Gastrocnemius medialis (tissue), 4 donors: Measurements from ENCODE around the gene SPI1. TPM values are rescaled to one million over a fixed set of nuclear protein-coding genes. Genes with fewer than 3 reads are reported as not detected.

Experiments
- ATAC-seq, 2 donors: fragments of 150-250 bp; one replicate each; pipeline ENCODE4 v1.9.1; 2016
- DNase-seq, 2 donors: peaks; one replicate each; pipeline ENCODE4 v3.0.0-alpha.2; 2019
- H3K27ac ChIP-seq, 4 donors: fragments of 200-600 bp; sonication (generic); 1 replicate in 1 of 4; 2 replicates in 3 of 4; pipeline ENCODE4 v1.5.1; 2016 to 2018; ENCODE audit warnings: mild to moderate bottlenecking in 2 of 4, moderate library complexity in 1 of 4
- H3K27me3 ChIP-seq, 3 donors: fragments of 200-600 bp; sonication (generic) in 2 of 3; 1 replicate in 1 of 3; 2 replicates in 2 of 3; pipeline versions ENCODE4 v1.5.1 to v1.6.0; 2016 to 2019; ENCODE audit warnings: mild to moderate bottlenecking in 1 of 3, moderate library complexity in 1 of 3
- H3K36me3 ChIP-seq, 2 donors: fragments of 200-600 bp; sonication (generic) in 1 of 2; one replicate each; pipeline ENCODE4 v1.5.1; 2017 to 2018
- H3K4me1 ChIP-seq, 2 donors: fragments of 200-600 bp; sonication (generic) in 1 of 2; one replicate each; pipeline ENCODE4 v1.5.1; 2016 to 2017; ENCODE audit warnings: mild to moderate bottlenecking in 2 of 2
- H3K4me3 ChIP-seq, 4 donors: fragments of 200-600 bp; sonication (generic) in 3 of 4; 1 replicate in 1 of 4; 2 replicates in 3 of 4; pipeline ENCODE4 v1.5.1; 2016 to 2019; ENCODE audit warnings: mild to moderate bottlenecking in 2 of 4
- H3K9me3 ChIP-seq, 3 donors: fragments of 200-600 bp; sonication (generic) in 2 of 3; 1 replicate in 1 of 3; 2 replicates in 2 of 3; pipeline ENCODE4 v1.5.1; 2016 to 2019
- CTCF ChIP-seq, 5 experiments: fragments of 450-650 bp in 3 of 5; fragments of 200-600 bp in 2 of 5; sonication (generic) in 2 of 5; IDR thresholded peaks in 4 of 5; conservative IDR thresholded peaks in 1 of 5; 1 replicate in 4 of 5; 2 replicates in 1 of 5; pipeline ENCODE4 v1.5.1; 2016 to 2019; ENCODE audit warnings: antibody characterized with exemption in 5 of 5, mild to moderate bottlenecking in 3 of 5, moderate library complexity in 3 of 5
- POLR2A ChIP-seq, 2 donors: fragments of 450-650 bp; IDR thresholded peaks; one replicate each; pipeline ENCODE4 v1.6.1; 2017; ENCODE audit warnings: antibody characterized with exemption in 2 of 2, mild to moderate bottlenecking in 2 of 2, moderate library complexity in 2 of 2
- in situ Hi-C, 4 donors: fragments of 200-750 bp; cut with MboI; loops; one replicate each; pipeline versions ENCODE4 v1.15.0 to v1.8.0; 2017; ENCODE audit warnings: low sequenced_read_pairs in 4 of 4
- intact Hi-C: fragments of 100-400 bp; cut with DNase I; formaldehyde crosslinking; loops from one replicate; pipeline ENCODE4 v1.15.1; 2023; ENCODE audit warnings: low total_unique reads
- total RNA-seq, 4 donors: library from RNA; depleted of rRNA; stranded (reverse); fragments of >200 nt; gene quantifications; one replicate each; pipeline versions ENCODE4 v1.1.0 to v1.2.3, GENCODE V29; 2016

Gene SPI1
- total RNA-seq, 4 donors from 2014 or later: 0.44 to 7.0 (median 4.2) TPM

- ATAC-seq (peak; percentile 93 to 94), DNase-seq (peak; percentile 43 to 78)
- TF ChIP-seq CTCF (IDR thresholded peaks at IDR 0.05 in 4 of 5, conservative IDR thresholded peaks at IDR 0.05 in 1 of 5): peak in 3 of 5 experiments; percentile 9 to 16 (median 13)
- no peak for TF ChIP-seq POLR2A (IDR thresholded peaks at IDR 0.05)
- Histone ChIP-seq H3K4me3 (no peak overlapping the region), H3K9me3 (no peaks in the 10 kb centered on the region), H3K27ac (peak overlapping the region; percentile 67 to 82 (median 72)), H3K27me3 (no peaks in the 10 kb centered on the region), H3K4me1 (peaks cover 30 to 34% of the 10 kb centered on the region in 2 donors), H3K36me3 (no peaks in the 10 kb centered on the region)
- intact Hi-C loops: loop anchor here (1.0 kb wide), 1 partner anchor 25 kb away; no protein-coding TSS in a partner anchor
- in situ Hi-C loops: no loop called here
Observed at GRCh38 chr11:47329987-47330931, 48.1 kb downstream of the SPI1 start.

- Histone ChIP-seq H3K27ac (peak overlapping the region; percentile 67 to 82 (median 72)), H3K9me3 (no peaks in the 10 kb centered on the region), H3K4me3 (no peak overlapping the region), H3K27me3 (no peaks in the 10 kb centered on the region), H3K4me1 (peaks cover 31 to 34% of the 10 kb centered on the region in 2 donors), H3K36me3 (no peaks in the 10 kb centered on the region)
- in situ Hi-C loops (no loop called here), intact Hi-C loops (no loop called here)
- ATAC-seq (peak in 1 of 2 donors; percentile 29), DNase-seq (no peak)
- TF ChIP-seq CTCF (IDR thresholded peaks at IDR 0.05 in 4 of 5, conservative IDR thresholded peaks at IDR 0.05 in 1 of 5) (no peak), POLR2A (IDR thresholded peaks at IDR 0.05) (no peak)
Observed at GRCh38 chr11:47329431-47329986, 48.8 kb downstream of the SPI1 start.

GRCh38 chr11:47328449-47329390, 49.6 kb downstream of the SPI1 start:
- Histone ChIP-seq H3K4me3 (no peak overlapping the region), H3K27ac (peak overlapping the region; percentile 67 to 82 (median 72)), H3K36me3 (no peaks in the 10 kb centered on the region), H3K27me3 (no peaks in the 10 kb centered on the region), H3K9me3 (no peaks in the 10 kb centered on the region), H3K4me1 (peaks cover 31 to 34% of the 10 kb centered on the region in 2 donors)
- no peak for DNase-seq
- intact Hi-C loops (no loop called here), in situ Hi-C loops (no loop called here)
- ATAC-seq: no peak
- TF ChIP-seq CTCF (IDR thresholded peaks at IDR 0.05 in 4 of 5, conservative IDR thresholded peaks at IDR 0.05 in 1 of 5) (no peak), POLR2A (IDR thresholded peaks at IDR 0.05) (no peak)

GRCh38 chr11:47327949-47328348, 50.4 kb downstream of the SPI1 start:
- DNase-seq (no peak), ATAC-seq (no peak)
- H3K27ac ChIP-seq: peak overlapping the region in 1 of 4 donors; percentile 82
- no peaks in the 10 kb centered on the region for H3K27me3 ChIP-seq
- intact Hi-C loops (no loop called here), in situ Hi-C loops (no loop called here)
- H3K4me3 ChIP-seq: no peak overlapping the region
- H3K9me3 ChIP-seq: no peaks in the 10 kb centered on the region
- no peaks in the 10 kb centered on the region for H3K36me3 ChIP-seq
- peaks cover 31 to 34% of the 10 kb centered on the region in 2 donors for H3K4me1 ChIP-seq
- no peak for TF ChIP-seq CTCF (IDR thresholded peaks at IDR 0.05 in 4 of 5, conservative IDR thresholded peaks at IDR 0.05 in 1 of 5)
- TF ChIP-seq POLR2A (IDR thresholded peaks at IDR 0.05): no peak
